ENCODE results near the gene GCNT4.

GCNT4 gene

DNA sequence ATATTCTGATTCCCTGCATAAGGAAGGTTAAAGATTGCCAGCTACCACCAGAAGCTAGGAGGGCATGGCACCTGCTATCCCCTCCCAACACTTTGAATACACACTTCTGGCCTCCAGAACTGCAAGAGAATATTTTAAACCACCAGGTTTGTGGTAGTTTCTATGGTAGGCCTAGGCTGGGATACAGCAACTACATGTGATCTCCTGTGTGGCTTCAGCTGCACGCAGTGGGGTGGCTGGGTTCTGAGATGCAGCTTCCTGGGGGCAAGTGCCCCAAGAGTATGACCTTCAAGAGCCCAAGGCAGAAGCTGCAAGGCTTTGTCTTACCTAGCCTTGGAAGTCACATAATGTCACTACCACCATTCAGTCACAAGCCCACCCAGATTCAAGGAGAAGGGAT lies 39.6 kb downstream of the GCNT4 start:
- no peak for DNase-seq

DNA sequence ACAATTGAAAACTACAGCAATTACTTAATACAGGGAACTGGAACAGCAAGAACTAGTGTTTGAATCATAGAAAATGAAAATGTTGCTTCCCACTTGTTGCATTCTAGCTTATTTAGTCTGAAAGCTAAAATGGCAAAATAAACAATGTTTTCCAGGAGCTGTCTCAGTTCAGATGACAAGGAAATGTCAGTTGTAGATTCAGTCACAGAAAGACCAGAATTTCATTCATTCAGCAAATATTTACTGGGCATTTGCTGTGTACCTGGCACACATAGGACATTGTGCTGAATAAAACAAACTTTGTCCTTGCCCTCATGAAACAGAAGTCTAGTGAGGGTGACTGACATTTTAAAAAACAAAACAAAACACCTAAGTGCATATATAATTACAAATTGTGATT lies 41.5 kb downstream of the GCNT4 start:
- DNase-seq: no peak

GRCh38 chr5:75009556-75010345 lies 42.6 kb downstream of the GCNT4 start:
- DNase-seq: no peak

- no peak for DNase-seq
Observed at GRCh38 chr5:75006865-75007822, 45.2 kb downstream of the GCNT4 start.

- no peak for DNase-seq
Observed at GRCh38 chr5:75005561-75005960, 46.8 kb downstream of the GCNT4 start.
